NCI-H2029 treated with DMSO at 0.1 percent for 48 hours (cell line): Measurements from ENCODE around the gene PACC1.
"Not testable (repeated sequence)": the region's sequence is repeated elsewhere in the genome, so short reads cannot be mapped to it uniquely, and the experiment has no call there.

Experiments used
- DNase-seq: peaks from one replicate; lab custom pipeline; 2025; lab: John Stamatoyannopoulos, UW

PACC1 gene

DNA sequence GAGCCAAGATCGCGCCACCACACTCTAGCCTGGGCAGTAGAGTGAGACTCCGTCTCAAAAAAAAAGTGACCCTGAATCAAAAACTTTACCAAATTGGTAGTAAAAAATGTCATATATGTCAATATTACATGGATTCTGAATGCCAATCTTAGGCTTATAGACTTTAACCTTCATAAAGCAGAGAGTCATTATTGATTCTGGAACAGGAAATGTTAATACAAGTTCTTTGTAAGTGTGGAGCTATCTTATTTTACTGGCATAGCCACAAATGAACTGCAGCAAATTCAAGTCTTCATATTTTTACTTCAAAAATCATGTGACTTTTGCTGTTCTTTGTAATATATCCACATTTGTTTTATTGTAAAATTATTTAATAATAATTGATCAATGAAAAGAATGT, 88.1 kb downstream of the PACC1 start:
- no peak for DNase-seq

DNA sequence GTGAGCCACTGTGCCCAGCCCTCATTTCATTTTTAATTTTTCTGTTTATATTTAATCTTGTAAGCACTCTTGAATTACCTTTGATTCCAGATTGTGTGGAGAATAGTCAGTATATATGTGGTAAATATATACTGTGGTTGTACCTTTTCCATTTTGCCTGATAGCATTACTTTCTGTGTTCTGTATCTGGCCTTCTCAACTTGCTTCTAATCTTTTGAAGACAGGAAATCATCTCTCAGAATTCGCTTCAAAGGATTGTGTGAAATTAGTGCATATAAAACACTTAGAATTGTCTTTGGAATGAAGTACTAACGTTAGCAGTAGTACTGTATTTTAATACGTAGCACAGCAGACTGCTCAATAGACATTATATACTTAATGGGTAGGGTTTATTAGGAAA, 91.6 kb downstream of the PACC1 start:
- no peak for DNase-seq

DNA sequence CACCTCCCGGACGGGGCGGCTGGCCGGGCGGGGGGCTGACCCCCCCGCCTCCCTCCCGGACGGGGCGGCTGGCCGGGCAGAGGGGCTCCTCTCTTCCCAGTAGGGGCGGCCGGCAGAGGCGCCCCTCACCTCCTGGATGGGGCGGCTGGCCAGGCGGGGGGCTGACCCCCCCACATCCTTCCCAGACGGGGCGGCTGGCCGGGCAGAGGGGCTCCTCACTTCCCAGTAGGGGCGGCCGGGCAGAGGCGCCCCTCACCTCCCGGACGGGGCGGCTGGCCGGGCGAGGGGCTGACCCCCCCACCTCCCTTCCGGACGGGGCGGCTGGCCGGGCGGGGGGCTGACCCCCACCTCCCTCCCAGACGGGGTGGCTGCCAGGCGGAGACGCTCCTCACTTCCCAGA, 93.7 kb downstream of the PACC1 start:
- not testable (repeated sequence) for DNase-seq

DNA sequence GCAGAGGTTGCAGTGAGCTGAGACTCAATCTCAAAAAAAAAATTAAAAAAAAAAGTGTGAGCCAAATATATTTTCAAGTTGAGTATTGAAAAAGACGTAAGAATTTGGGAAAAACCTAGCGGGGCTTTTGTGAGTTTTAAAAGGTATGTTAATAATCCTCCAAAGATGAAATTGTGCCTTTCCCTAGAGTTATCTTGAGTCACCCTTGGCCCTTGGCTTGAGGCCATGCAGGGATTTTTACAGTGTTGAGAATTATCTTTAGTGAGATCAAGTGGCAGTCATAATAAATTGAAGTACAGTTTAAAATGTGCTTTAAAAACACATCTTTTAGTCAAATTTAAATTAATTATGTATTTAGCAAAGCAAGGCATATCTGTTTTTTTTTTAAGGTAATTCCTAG, 96.8 kb downstream of the PACC1 start:
- DNase-seq = no peak

DNA sequence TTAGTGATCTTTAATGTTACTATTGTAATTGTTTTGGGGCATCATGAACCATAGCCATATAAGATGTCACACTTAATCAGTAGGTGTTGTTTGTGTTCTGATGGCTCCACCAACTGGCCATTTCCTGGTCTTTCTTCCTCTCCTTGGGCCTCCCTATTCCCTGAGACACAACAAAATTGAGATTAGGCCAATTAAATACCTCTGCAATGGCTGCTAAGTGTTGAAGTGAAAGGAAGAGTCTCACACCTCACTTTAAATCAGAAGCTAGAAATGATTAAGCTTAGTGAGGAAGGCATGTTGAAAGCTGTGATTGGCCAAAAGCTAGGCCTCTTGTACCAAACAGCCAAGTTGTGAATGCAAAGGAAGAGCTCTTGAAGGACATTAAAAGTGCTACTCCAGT, 98.8 kb downstream of the PACC1 start:
- peak; percentile 9 for DNase-seq

DNA sequence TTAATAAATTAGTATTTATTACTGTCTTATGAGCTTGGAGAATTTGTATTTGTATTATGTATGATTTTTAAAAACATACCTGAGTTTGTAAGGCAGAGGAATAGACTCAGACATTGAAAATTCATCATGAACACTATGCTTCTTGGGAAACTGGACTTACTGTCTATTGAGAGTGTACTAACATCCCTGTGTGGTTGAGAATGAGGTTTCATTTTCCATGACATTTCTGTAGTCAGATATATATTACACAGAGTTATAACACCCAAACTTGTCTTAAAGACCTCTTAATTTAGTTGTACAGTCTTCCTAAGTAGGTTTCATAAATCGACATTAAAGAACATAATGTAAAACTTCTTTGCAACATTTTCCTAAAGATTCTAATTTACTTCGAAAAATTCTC, 99.5 kb downstream of the PACC1 start:
- no peak for DNase-seq
